MM.1S (cell line): ENCODE measurements around the gene FANCC.

ENCODE experiments used
- DNase-seq: peaks from one replicate; pipeline ENCODE4 v3.0.0-alpha.2; 2015
- H2AFZ ChIP-seq: fragments of 300-600 bp; sonication (generic); 2 replicates; pipeline ENCODE4 v1.6.0; 2016; ENCODE audit warnings: antibody characterized with exemption, low read length
- H3F3A ChIP-seq: fragments of 300-600 bp; sonication (generic); 2 replicates; pipeline ENCODE4 v1.6.1; 2016; ENCODE audit warnings: mild to moderate bottlenecking, antibody characterized with exemption, low read length, moderate library complexity, mixed read lengths; ENCODE audit not compliant: insufficient read depth
- H3K27ac ChIP-seq: fragments of 300-600 bp; sonication (generic); 2 replicates; pipeline ENCODE4 v1.5.1; 2016; ENCODE audit warnings: mild to moderate bottlenecking, low read length
- H3K27me3 ChIP-seq: fragments of 300-600 bp; sonication (generic); replicated peaks from 2 replicates; pipeline ENCODE4 v1.6.0; 2016; ENCODE audit warnings: low read length; ENCODE audit not compliant: insufficient read depth
- H3K36me3 ChIP-seq: fragments of 300-600 bp; sonication (generic); replicated peaks from 2 replicates; pipeline ENCODE4 v1.6.1; 2016; ENCODE audit warnings: mild to moderate bottlenecking, low read length, mixed read lengths; ENCODE audit not compliant: insufficient read depth
- H3K4me1 ChIP-seq: fragments of 300-600 bp; sonication (generic); 2 replicates; pipeline ENCODE4 v1.6.1; 2016; ENCODE audit warnings: low read length, mixed read lengths
- H3K4me2 ChIP-seq: fragments of 300-600 bp; sonication (generic); 2 replicates; pipeline ENCODE4 v1.6.0; 2016; ENCODE audit warnings: low read depth, low read length
- H3K4me3 ChIP-seq: fragments of 300-600 bp; sonication (generic); 2 replicates; pipeline ENCODE4 v1.5.1; 2016; ENCODE audit warnings: low read length, mixed read lengths
- H3K79me2 ChIP-seq: fragments of 300-600 bp; sonication (generic); 2 replicates; pipeline ENCODE4 v1.6.1; 2016; ENCODE audit warnings: mixed run types, low read length, mixed read lengths
- H3K9ac ChIP-seq: fragments of 300-600 bp; sonication (generic); 2 replicates; pipeline ENCODE4 v1.6.1; 2016; ENCODE audit warnings: low read length, mixed read lengths
- H3K9me2 ChIP-seq: fragments of 300-600 bp; sonication (generic); replicated peaks from 2 replicates; pipeline ENCODE4 v1.6.1; 2016; ENCODE audit warnings: mild to moderate bottlenecking, low read length, mixed read lengths; ENCODE audit not compliant: insufficient read depth
- H3K9me3 ChIP-seq: fragments of 300-600 bp; sonication (generic); replicated peaks from 2 replicates; pipeline ENCODE4 v1.6.1; 2016; ENCODE audit warnings: mild to moderate bottlenecking, low read length, mixed read lengths; ENCODE audit not compliant: insufficient read depth
- H4K20me1 ChIP-seq: fragments of 300-600 bp; sonication (generic); 2 replicates; pipeline ENCODE4 v1.6.1; 2016; ENCODE audit warnings: mild to moderate bottlenecking, low read length, moderate library complexity, mixed read lengths; ENCODE audit not compliant: insufficient read depth
- EZH2 ChIP-seq: fragments of 300-600 bp; sonication (generic); optimal IDR thresholded peaks from 2 replicates; pipeline ENCODE3; 2017; ENCODE audit warnings: low read depth, mild to moderate bottlenecking, antibody characterized with exemption, low read length, mixed read lengths
- EZH2phosphoT487 ChIP-seq: fragments of 300-600 bp; sonication (generic); IDR thresholded peaks from 2 replicates; pipeline ENCODE4 v1.6.1; 2018; ENCODE audit warnings: antibody characterized with exemption, low read length
- TF ChIP-seq, protein P1 (sequence below): fragments of 300-600 bp; sonication (generic); IDR thresholded peaks from 2 replicates; pipeline ENCODE4 v1.5.1; 2016; ENCODE audit warnings: antibody characterized with exemption, low read length, mixed read lengths

The FANCC gene

DNA sequence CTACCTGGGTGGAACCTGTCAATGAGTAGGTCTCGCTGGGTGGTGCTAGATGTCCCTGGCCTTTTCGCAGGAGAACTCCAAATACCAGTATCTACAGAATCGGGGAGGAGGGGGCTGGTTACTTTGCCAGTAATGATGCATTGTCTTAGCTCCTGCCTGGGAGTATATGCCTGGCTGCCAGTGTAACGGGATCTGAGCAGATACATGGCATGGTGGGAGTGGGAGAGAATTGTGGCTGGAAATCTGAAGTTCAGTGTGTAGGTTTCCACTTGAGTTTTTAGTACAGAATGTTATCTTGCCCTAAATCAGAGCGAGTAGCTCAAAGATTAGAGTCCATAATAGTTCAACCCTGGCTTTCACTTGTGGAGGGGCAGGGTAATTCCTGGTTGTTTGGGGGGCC, 38.0 kb upstream of the FANCC start:
- no peak overlapping the region for H2AFZ ChIP-seq
- H4K20me1 ChIP-seq: no peaks in the 10 kb centered on the region
- no peak overlapping the region for H3K4me3 ChIP-seq
- no peaks in the 10 kb centered on the region for H3K4me1 ChIP-seq
- DNase-seq: no peak
- H3K4me2 ChIP-seq: no peak overlapping the region
- no peak for TF ChIP-seq EZH2phosphoT487
- H3K36me3 ChIP-seq: no peaks in the 10 kb centered on the region
- H3K79me2 ChIP-seq: no peaks in the 10 kb centered on the region
- no peaks in the 10 kb centered on the region for H3K9me3 ChIP-seq
- no peak overlapping the region for H3K27ac ChIP-seq
- no peaks in the 10 kb centered on the region for H3K9me2 ChIP-seq
- H3K27me3 ChIP-seq: no peaks in the 10 kb centered on the region
- no peak overlapping the region for H3K9ac ChIP-seq
- no peaks in the 10 kb centered on the region for H3F3A ChIP-seq

DNA sequence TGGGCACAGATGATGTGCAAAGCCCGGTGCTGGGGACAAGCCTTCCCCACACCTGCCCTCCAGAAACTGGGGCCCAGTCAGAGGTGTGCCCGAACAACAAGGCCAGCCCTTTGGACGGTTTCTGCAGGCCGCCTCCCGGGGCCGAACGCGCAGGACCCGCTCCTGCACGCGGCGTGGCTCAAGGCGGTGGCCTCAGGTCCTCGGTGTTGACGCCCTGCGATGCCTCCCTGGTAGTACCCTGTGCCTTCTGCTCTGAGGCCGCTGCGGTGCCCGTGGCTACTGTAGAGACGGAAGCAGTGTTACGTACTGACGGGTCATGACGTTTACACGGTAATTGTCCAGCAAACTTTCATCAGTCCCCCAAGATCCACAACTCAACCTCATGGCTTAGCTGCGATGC, 33.5 kb upstream of the FANCC start:
- H3K36me3 ChIP-seq: no peaks in the 10 kb centered on the region
- no peaks in the 10 kb centered on the region for H4K20me1 ChIP-seq
- TF ChIP-seq EZH2: no peak
- TF ChIP-seq, protein P1, sequence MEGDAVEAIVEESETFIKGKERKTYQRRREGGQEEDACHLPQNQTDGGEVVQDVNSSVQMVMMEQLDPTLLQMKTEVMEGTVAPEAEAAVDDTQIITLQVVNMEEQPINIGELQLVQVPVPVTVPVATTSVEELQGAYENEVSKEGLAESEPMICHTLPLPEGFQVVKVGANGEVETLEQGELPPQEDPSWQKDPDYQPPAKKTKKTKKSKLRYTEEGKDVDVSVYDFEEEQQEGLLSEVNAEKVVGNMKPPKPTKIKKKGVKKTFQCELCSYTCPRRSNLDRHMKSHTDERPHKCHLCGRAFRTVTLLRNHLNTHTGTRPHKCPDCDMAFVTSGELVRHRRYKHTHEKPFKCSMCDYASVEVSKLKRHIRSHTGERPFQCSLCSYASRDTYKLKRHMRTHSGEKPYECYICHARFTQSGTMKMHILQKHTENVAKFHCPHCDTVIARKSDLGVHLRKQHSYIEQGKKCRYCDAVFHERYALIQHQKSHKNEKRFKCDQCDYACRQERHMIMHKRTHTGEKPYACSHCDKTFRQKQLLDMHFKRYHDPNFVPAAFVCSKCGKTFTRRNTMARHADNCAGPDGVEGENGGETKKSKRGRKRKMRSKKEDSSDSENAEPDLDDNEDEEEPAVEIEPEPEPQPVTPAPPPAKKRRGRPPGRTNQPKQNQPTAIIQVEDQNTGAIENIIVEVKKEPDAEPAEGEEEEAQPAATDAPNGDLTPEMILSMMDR: no peak
- TF ChIP-seq EZH2phosphoT487: no peak
- DNase-seq: no peak
- no peaks in the 10 kb centered on the region for H3K9me2 ChIP-seq
- no peak overlapping the region for H3K9ac ChIP-seq
- no peaks in the 10 kb centered on the region for H3K79me2 ChIP-seq
- no peak overlapping the region for H3K27ac ChIP-seq
- H3K9me3 ChIP-seq: no peaks in the 10 kb centered on the region
- H3K4me2 ChIP-seq: no peak overlapping the region
- no peaks in the 10 kb centered on the region for H3F3A ChIP-seq
- no peaks in the 10 kb centered on the region for H3K27me3 ChIP-seq
- H2AFZ ChIP-seq: no peak overlapping the region
- no peaks in the 10 kb centered on the region for H3K4me1 ChIP-seq
- no peak overlapping the region for H3K4me3 ChIP-seq

DNA sequence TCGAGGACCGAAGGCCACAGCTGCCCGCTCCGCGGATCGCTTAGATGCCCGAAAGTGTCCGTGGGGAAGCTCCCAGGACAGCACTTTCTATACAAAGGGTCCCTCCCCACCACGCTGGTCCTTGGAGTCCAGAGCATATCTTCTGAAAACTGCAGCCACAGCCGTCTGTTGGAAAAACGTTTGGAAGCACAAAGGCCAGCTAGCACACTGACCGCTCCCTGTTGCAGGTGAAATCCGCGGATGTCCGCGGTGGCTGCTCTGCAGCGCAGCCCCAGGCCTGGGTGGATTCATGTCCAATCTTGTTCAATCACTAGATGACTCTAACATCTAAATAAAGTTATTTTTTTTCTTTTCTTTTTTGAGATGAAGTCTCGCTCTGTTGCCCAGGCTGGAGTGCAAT, 32.8 kb upstream of the FANCC start:
- Histone ChIP-seq H3K9me3 (no peaks in the 10 kb centered on the region), H3K9me2 (no peaks in the 10 kb centered on the region), H2AFZ (no peak overlapping the region), H3K27ac (no peak overlapping the region), H3K4me2 (no peak overlapping the region), H3K36me3 (no peaks in the 10 kb centered on the region), H3K79me2 (no peaks in the 10 kb centered on the region), H3K9ac (no peak overlapping the region), H4K20me1 (no peaks in the 10 kb centered on the region), H3F3A (no peaks in the 10 kb centered on the region), H3K4me1 (no peaks in the 10 kb centered on the region), H3K27me3 (no peaks in the 10 kb centered on the region), H3K4me3 (no peak overlapping the region)
- no peak for TF ChIP-seq EZH2
- no peak for TF ChIP-seq EZH2phosphoT487
- TF ChIP-seq, protein P1: no peak
- no peak for DNase-seq

DNA sequence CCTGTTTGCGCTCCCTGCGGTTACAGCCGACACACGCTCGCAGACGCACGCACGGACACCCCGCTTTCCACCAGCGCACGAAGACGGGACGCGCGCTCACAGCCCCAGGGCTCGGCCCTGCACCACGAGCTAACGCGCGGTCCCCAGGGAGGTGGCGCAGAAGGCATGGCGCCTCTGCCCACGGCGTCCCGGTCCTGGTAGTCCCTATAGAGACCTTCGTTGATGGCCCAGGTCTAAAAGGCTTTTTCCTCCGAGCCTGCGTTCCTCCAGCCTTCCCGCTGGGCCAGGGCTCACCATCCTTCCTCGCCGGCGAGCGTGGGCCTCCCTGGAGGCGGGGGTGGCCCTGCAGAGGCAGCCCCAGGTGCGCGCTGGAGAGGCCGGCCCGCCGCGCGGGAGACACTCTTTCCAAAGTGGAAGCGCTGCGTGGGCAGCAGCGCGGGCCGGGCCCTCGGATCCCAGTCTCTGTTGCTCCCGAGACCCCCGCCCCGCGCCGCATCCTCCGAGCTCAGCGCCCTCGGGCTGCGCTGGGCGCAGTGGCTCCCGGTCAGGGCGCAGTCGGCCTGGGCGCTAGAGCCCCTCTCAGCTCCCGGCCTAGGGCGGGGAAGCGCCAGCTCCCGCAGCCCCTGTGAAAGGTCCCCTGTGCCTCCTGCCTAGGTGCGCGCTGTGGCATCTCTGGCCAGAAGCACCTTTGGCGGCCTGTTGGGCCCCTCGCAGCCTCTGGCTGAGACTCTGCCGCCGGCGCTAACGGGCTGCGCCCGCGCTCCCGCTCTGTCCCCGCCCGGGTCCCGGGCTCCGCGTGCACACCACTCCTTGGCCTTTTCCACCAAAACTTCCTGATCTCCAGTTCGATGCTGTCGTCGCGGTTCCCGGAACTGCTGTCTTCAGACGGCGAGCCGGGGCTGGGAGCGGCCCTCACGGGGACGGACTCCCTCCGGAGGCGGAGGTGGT, 31.9 kb upstream of the FANCC start:
- Histone ChIP-seq H3K27ac (no peak overlapping the region), H3K4me2 (no peak overlapping the region), H3K4me3 (no peak overlapping the region), H3K27me3 (no peaks in the 10 kb centered on the region), H3K9me3 (no peaks in the 10 kb centered on the region), H4K20me1 (no peaks in the 10 kb centered on the region), H3K79me2 (no peaks in the 10 kb centered on the region), H3K36me3 (no peaks in the 10 kb centered on the region), H3K9me2 (no peaks in the 10 kb centered on the region), H3K4me1 (no peaks in the 10 kb centered on the region), H2AFZ (no peak overlapping the region), H3F3A (no peaks in the 10 kb centered on the region), H3K9ac (no peak overlapping the region)
- TF ChIP-seq, protein P1: no peak
- TF ChIP-seq EZH2 (no peak), EZH2phosphoT487 (no peak)
- DNase-seq: no peak
